WTC11 (cell line): Measurements from ENCODE around the gene COL4A2. TPM values are rescaled to one million over a fixed set of nuclear protein-coding genes. Genes with fewer than 3 reads are reported as not detected.

ENCODE experiments used
- ATAC-seq: fragments of 200-7000 bp; cut with Tn5 transposase; 2 replicates; pipeline ENCODE4 v1.10.0; 2021; ENCODE audit warnings: mild to moderate bottlenecking, moderate library complexity
- CTCF ChIA-PET: fragments of 300-600 bp; sonication (Branson Sonifier 250); formaldehyde crosslinking; loops from one replicate; lab custom pipeline; 2021; ENCODE audit warnings: antibody characterized with exemption; lab: Charles Lee
- POLR2A ChIA-PET: fragments of 350-600 bp; sonication (Branson Sonifier 250); formaldehyde crosslinking; loops from one replicate; lab custom pipeline; 2021; ENCODE audit warnings: antibody characterized with exemption; lab: Charles Lee
- DNase-seq: peaks from one replicate; pipeline ENCODE4 v3.0.0; 2021; ENCODE audit warnings: low spot score
- H3K27ac Mint-ChIP-seq: 2 replicates; pipeline ENCODE4 v1.8.0; 2021; ENCODE audit warnings: mixed read lengths
- H3K27me3 Mint-ChIP-seq: 2 replicates; pipeline ENCODE4 v1.8.0; 2021; ENCODE audit warnings: low read depth, mild to moderate bottlenecking, moderate library complexity, mixed read lengths
- H3K36me3 Mint-ChIP-seq: 2 replicates; pipeline ENCODE4 v1.8.0; 2021; ENCODE audit warnings: mixed read lengths
- H3K4me1 Mint-ChIP-seq: 2 replicates; pipeline ENCODE4 v1.8.0; 2022; ENCODE audit warnings: mixed read lengths
- H3K4me3 Mint-ChIP-seq: 2 replicates; pipeline ENCODE4 v1.8.0; 2021; ENCODE audit warnings: mild to moderate bottlenecking, moderate library complexity, mixed read lengths
- H3K9me3 Mint-ChIP-seq: 2 replicates; pipeline ENCODE4 v1.8.0; 2021; ENCODE audit warnings: mixed read lengths
- ATF1 ChIP-seq: sonication (generic); formaldehyde crosslinking; IDR thresholded peaks from 2 replicates; pipeline ENCODE4 v1.8.1; 2023; ENCODE audit warnings: mild to moderate bottlenecking, moderate library complexity, missing genetic modification reagents
- ATF3 ChIP-seq: sonication (generic); formaldehyde crosslinking; conservative IDR thresholded peaks from 2 replicates; pipeline ENCODE4 v1.8.1; 2022; ENCODE audit warnings: mild to moderate bottlenecking, missing genetic modification reagents
- E2F1 ChIP-seq: sonication (generic); formaldehyde crosslinking; IDR thresholded peaks from 2 replicates; pipeline ENCODE4 v1.8.0; 2022; ENCODE audit warnings: mild to moderate bottlenecking, missing genetic modification reagents
- E2F4 ChIP-seq: sonication (generic); formaldehyde crosslinking; IDR thresholded peaks from 2 replicates; pipeline ENCODE4 v1.8.1; 2022; ENCODE audit warnings: low read depth, mild to moderate bottlenecking, moderate library complexity, missing genetic modification reagents, borderline replicate concordance
- ELF4 ChIP-seq: sonication (generic); formaldehyde crosslinking; IDR thresholded peaks from 2 replicates; pipeline ENCODE4 v1.8.1; 2022; ENCODE audit warnings: low read depth, mild to moderate bottlenecking, moderate library complexity, missing genetic modification reagents
- EMX1 ChIP-seq: fragments of 250-450 bp; sonication (Bioruptor Pico); IDR thresholded peaks from 2 replicates; pipeline ENCODE4 v1.8.0; 2021; ENCODE audit warnings: mild to moderate bottlenecking
- ESRRA ChIP-seq: sonication (generic); formaldehyde crosslinking; IDR thresholded peaks from 2 replicates; pipeline ENCODE4 v1.8.1; 2022; ENCODE audit warnings: mild to moderate bottlenecking, missing genetic modification reagents, borderline replicate concordance
- ETV6 ChIP-seq: sonication (generic); formaldehyde crosslinking; IDR thresholded peaks from 2 replicates; pipeline ENCODE4 v1.8.1; 2022; ENCODE audit warnings: mild to moderate bottlenecking, missing genetic modification reagents
- GTF2I ChIP-seq: fragments of 250-450 bp; sonication (Bioruptor Pico); conservative IDR thresholded peaks from 2 replicates; pipeline ENCODE4 v1.4.0; 2021; ENCODE audit warnings: mild to moderate bottlenecking
- HMGXB4 ChIP-seq: sonication (generic); formaldehyde crosslinking; IDR thresholded peaks from 2 replicates; pipeline ENCODE4 v1.8.1; 2023; ENCODE audit warnings: mild to moderate bottlenecking, moderate library complexity, missing genetic modification reagents
- IRF1 ChIP-seq: sonication (generic); formaldehyde crosslinking; IDR thresholded peaks from 2 replicates; pipeline ENCODE4 v1.8.0; 2023; ENCODE audit warnings: missing genetic modification reagents
- JUN ChIP-seq: sonication (generic); formaldehyde crosslinking; IDR thresholded peaks from 2 replicates; pipeline ENCODE4 v1.8.0; 2023; ENCODE audit warnings: mild to moderate bottlenecking, missing genetic modification reagents
- NFATC4 ChIP-seq: fragments of 250-450 bp; sonication (Bioruptor Pico); IDR thresholded peaks from 2 replicates; pipeline ENCODE4 v1.9.0; 2021; ENCODE audit warnings: mild to moderate bottlenecking
- NFE2L1 ChIP-seq: sonication (generic); formaldehyde crosslinking; IDR thresholded peaks from 2 replicates; pipeline ENCODE4 v1.8.1; 2023; ENCODE audit warnings: missing genetic modification reagents
- NFYB ChIP-seq: sonication (generic); formaldehyde crosslinking; conservative IDR thresholded peaks from 2 replicates; pipeline ENCODE4 v1.8.0; 2022; ENCODE audit warnings: low read depth, missing genetic modification reagents
- NR3C1 ChIP-seq: sonication (generic); formaldehyde crosslinking; conservative IDR thresholded peaks from 2 replicates; pipeline ENCODE4 v1.8.1; 2023; ENCODE audit warnings: low read depth, mild to moderate bottlenecking, missing genetic modification reagents
- PRRX2 ChIP-seq: fragments of 250-450 bp; sonication (Bioruptor Pico); IDR thresholded peaks from 2 replicates; pipeline ENCODE4 v1.8.0; 2021; ENCODE audit warnings: mild to moderate bottlenecking
- SMAD3 ChIP-seq: sonication (generic); formaldehyde crosslinking; IDR thresholded peaks from 2 replicates; pipeline ENCODE4 v1.8.0; 2022; ENCODE audit warnings: missing genetic modification reagents, mild to moderate bottlenecking, borderline replicate concordance
- STAT6 ChIP-seq: sonication (generic); formaldehyde crosslinking; conservative IDR thresholded peaks from 2 replicates; pipeline ENCODE4 v1.8.1; 2023; ENCODE audit warnings: mild to moderate bottlenecking, low read depth, missing genetic modification reagents, moderate library complexity
- ZNF138 ChIP-seq: sonication (generic); formaldehyde crosslinking; conservative IDR thresholded peaks from 2 replicates; pipeline ENCODE4 v1.8.1; 2022; ENCODE audit warnings: mild to moderate bottlenecking, moderate library complexity, missing genetic modification reagents
- ZNF219 ChIP-seq: sonication (generic); formaldehyde crosslinking; IDR thresholded peaks from 2 replicates; pipeline ENCODE4 v1.8.0; 2023; ENCODE audit warnings: missing genetic modification reagents, mild to moderate bottlenecking, borderline replicate concordance
- ZNF232 ChIP-seq: sonication (generic); formaldehyde crosslinking; IDR thresholded peaks from 2 replicates; pipeline ENCODE4 v1.8.0; 2022; ENCODE audit warnings: mild to moderate bottlenecking, missing genetic modification reagents
- ZNF317 ChIP-seq: sonication (generic); formaldehyde crosslinking; IDR thresholded peaks from 2 replicates; pipeline ENCODE4 v1.8.1; 2023; ENCODE audit warnings: low read depth, mild to moderate bottlenecking, moderate library complexity, missing genetic modification reagents, borderline replicate concordance
- ZNF396 ChIP-seq: fragments of 250-450 bp; sonication (Bioruptor Pico); IDR thresholded peaks from 2 replicates; pipeline ENCODE4 v1.8.0; 2021; ENCODE audit warnings: mild to moderate bottlenecking, moderate library complexity, borderline replicate concordance
- ZNF512 ChIP-seq: sonication (generic); formaldehyde crosslinking; IDR thresholded peaks from 2 replicates; pipeline ENCODE4 v1.8.1; 2022; ENCODE audit warnings: missing genetic modification reagents, borderline replicate concordance
- ZNF671 ChIP-seq: fragments of 250-450 bp; sonication (Bioruptor Pico); IDR thresholded peaks from 2 replicates; pipeline ENCODE4 v1.8.0; 2021; ENCODE audit warnings: mild to moderate bottlenecking
- total RNA-seq: library from RNA; stranded (reverse); gene quantifications from 3 replicates; pipeline ENCODE4 v1.2.3, GENCODE V29; 2021

COL4A2 gene
- total RNA-seq, 1 experiment from 2014 or later = 109 TPM

GRCh38 chr13:110377178-110377825 lies 70.2 kb downstream of the COL4A2 start (continued):
- TF ChIP-seq ZNF317 (no peak), NFE2L1 (CRISPR knock-in tag) (no peak), PRRX2 (no peak), E2F4 (CRISPR knock-in tag) (no peak), EMX1 (CRISPR knock-in tag) (no peak), NR3C1 (CRISPR knock-in tag) (no peak), NFATC4 (CRISPR knock-in tag) (no peak)

GRCh38 chr13:110377826-110378201 lies 70.7 kb downstream of the COL4A2 start:
- no peak overlapping the region for H3K27ac Mint-ChIP-seq
- peaks cover 28% of the 10 kb centered on the region for H3K4me1 Mint-ChIP-seq
- ATAC-seq (no peak), DNase-seq (no peak)
- H3K27me3 Mint-ChIP-seq = peaks cover 31% of the 10 kb centered on the region
- H3K4me3 Mint-ChIP-seq = no peak overlapping the region
- H3K9me3 Mint-ChIP-seq = no peaks in the 10 kb centered on the region
- ChIA-PET POLR2A (no interaction called here), CTCF (interaction anchor here (7.0 kb wide), 1 partner anchor 14 kb away, joined by 33 read pairs; no protein-coding TSS in a partner anchor)
- no peak for TF ChIP-seq ZNF512 (CRISPR knock-in tag)
- no peak for TF ChIP-seq ZNF219
- TF ChIP-seq ZNF396 (CRISPR knock-in tag) = no peak
- TF ChIP-seq ATF1 = no peak
- no peak for TF ChIP-seq ESRRA
- no peaks in the 10 kb centered on the region for H3K36me3 Mint-ChIP-seq

GRCh38 chr13:110379358-110379757 lies 72.3 kb downstream of the COL4A2 start:
- no peak for DNase-seq
- Mint-ChIP-seq H3K4me1 (peaks cover 28% of the 10 kb centered on the region), H3K36me3 (peaks cover 4% of the 10 kb centered on the region; the same call in 1 of the 2 replicates), H3K9me3 (peaks cover 5% of the 10 kb centered on the region), H3K4me3 (no peak overlapping the region), H3K27ac (no peak overlapping the region), H3K27me3 (peaks cover 31% of the 10 kb centered on the region)
- peak; percentile 9; the same call in 1 of the 2 replicates for ATAC-seq
- CTCF ChIA-PET = interaction anchor here (0.5 to 7.0 kb wide), 9 partner anchors 15 to 157 kb away, joined by 3 to 33 read pairs (median 4); partner anchors contain the start of genes COL4A1 and COL4A2
- POLR2A ChIA-PET = no interaction called here
- TF ChIP-seq HMGXB4 (no peak), NFYB (CRISPR knock-in tag) (no peak), GTF2I (no peak), ZNF671 (CRISPR knock-in tag) (no peak), STAT6 (CRISPR knock-in tag) (no peak), NR3C1 (CRISPR knock-in tag) (no peak), IRF1 (CRISPR knock-in tag) (no peak), ATF3 (no peak), SMAD3 (CRISPR knock-in tag) (no peak), ESRRA (no peak), ZNF138 (CRISPR knock-in tag) (no peak), E2F1 (CRISPR knock-in tag) (no peak), ELF4 (CRISPR knock-in tag) (no peak), JUN (no peak), ETV6 (CRISPR knock-in tag) (no peak), ZNF232 (CRISPR knock-in tag) (no peak)
